ENCODE data around the gene PLAC1. TPM values are rescaled to one million over a fixed set of nuclear protein-coding genes. Genes with fewer than 3 reads are reported as not detected.

The PLAC1 gene
- total and polyA plus RNA-seq, 2 experiments from 2014 or later: 0.50 to 0.83 TPM

GRCh38 chrX:134632355-134632754 is 25.9 kb downstream of the PLAC1 start:
- no peaks in the 10 kb centered on the region for H3K79me2 ChIP-seq (replicated peaks; ENCODE audit: insufficient read depth)
- no peaks in the 10 kb centered on the region for H3K27me3 ChIP-seq (ENCODE audit: insufficient read depth)
- no peak overlapping the region for H3K4me2 ChIP-seq
- H3K27ac Mint-ChIP-seq: no peak overlapping the region
- H3K4me1 ChIP-seq (ENCODE audit: insufficient read depth): no peaks in the 10 kb centered on the region
- no peak for TF ChIP-seq EZH2 (IDR thresholded peaks at IDR 0.05; ENCODE audit: low read depth, unreplicated experiment)
- TF ChIP-seq ZNF331 (CRISPR knock-in tag; IDR thresholded peaks at IDR 0.05; ENCODE audit: low read depth): no peak
- no peak for TF ChIP-seq REST (IDR thresholded peaks at IDR 0.05; ENCODE audit: unreplicated experiment)
- no peak for TF ChIP-seq ZNF114 (CRISPR knock-in tag; IDR thresholded peaks at IDR 0.05)
- no peak for TF ChIP-seq STAT1 (IDR thresholded peaks at IDR 0.05; ENCODE audit: unreplicated experiment)
- TF ChIP-seq ETS1 (IDR thresholded peaks at IDR 0.05): no peak
- no peak for TF ChIP-seq CTCF (conservative IDR thresholded peaks at IDR 0.05; ENCODE audit: low read depth in 2 of 2)
- TF ChIP-seq EZH2phosphoT487 (IDR thresholded peaks at IDR 0.05; ENCODE audit: unreplicated experiment): no peak
- TF ChIP-seq NANOG (IDR thresholded peaks at IDR 0.05; ENCODE audit: borderline replicate concordance): no peak
- no peak for TF ChIP-seq CREB1 (CRISPR knock-in tag; IDR thresholded peaks at IDR 0.05; ENCODE audit: low read depth)
- TF ChIP-seq POLR2AphosphoS5 (IDR thresholded peaks at IDR 0.05; ENCODE audit: low read depth): no peak
- TF ChIP-seq ZNF462 (CRISPR knock-in tag; IDR thresholded peaks at IDR 0.05): no peak
- no peak for TF ChIP-seq JUNB (IDR thresholded peaks at IDR 0.05; ENCODE audit: unreplicated experiment)
- no peaks in the 10 kb centered on the region for H3F3A ChIP-seq (replicated peaks; ENCODE audit: low read depth)
- H4K20me1 ChIP-seq (replicated peaks; ENCODE audit: insufficient read depth): no peaks in the 10 kb centered on the region
- no peak overlapping the region for H2AFZ ChIP-seq
- H3K4me1 Mint-ChIP-seq: no peaks in the 10 kb centered on the region
- H3K9me3 Mint-ChIP-seq: no peaks in the 10 kb centered on the region
- DNase-seq (ENCODE audit: low spot score) (no peak), ATAC-seq (no peak)
- no peaks in the 10 kb centered on the region for H3K36me3 ChIP-seq (ENCODE audit: insufficient read depth)
- no peak overlapping the region for H3K4me3 Mint-ChIP-seq
- no peak overlapping the region for H3K27ac ChIP-seq (ENCODE audit: low read depth)
- H3K9me2 ChIP-seq (ENCODE audit: insufficient read depth): no peaks in the 10 kb centered on the region
- H3K36me3 Mint-ChIP-seq (ENCODE audit: low read depth): no peaks in the 10 kb centered on the region
- no peaks in the 10 kb centered on the region for H3K27me3 Mint-ChIP-seq (ENCODE audit: insufficient read depth, low read depth, poor library complexity)
- no peak overlapping the region for H3K4me3 ChIP-seq
